Spleen (tissue), 11 donors: ENCODE data around the gene KCNQ1. TPM values are rescaled to one million over a fixed set of nuclear protein-coding genes. Genes with fewer than 3 reads are reported as not detected.

Source experiments
- DNase-seq: peaks from one replicate; pipeline ENCODE4 v3.0.0-alpha.2; 2020
- H3K27ac ChIP-seq, 8 donors: fragments of 200-600 bp; sonication (generic) in 7 of 8; 1 replicate in 4 of 8; 2 replicates in 4 of 8; pipeline versions ENCODE4 v1.5.0 to v1.8.0; 2016 to 2021; ENCODE audit warnings: inconsistent platforms in 4 of 8, mild to moderate bottlenecking in 4 of 8, moderate library complexity in 1 of 8
- H3K27me3 ChIP-seq, 7 donors: fragments of 200-600 bp; sonication (generic) in 6 of 7; replicated peaks in 1 of 7; 1 replicate in 4 of 7; 2 replicates in 3 of 7; pipeline versions ENCODE4 v1.5.0 to v1.8.0; 2016 to 2021; ENCODE audit warnings: inconsistent platforms in 3 of 7, mild to moderate bottlenecking in 1 of 7
- H3K36me3 ChIP-seq, 6 donors: fragments of 200-600 bp; sonication (generic) in 5 of 6; 1 replicate in 4 of 6; 2 replicates in 2 of 6; pipeline versions ENCODE4 v1.5.0 to v1.8.0; 2016 to 2021; ENCODE audit warnings: inconsistent platforms in 2 of 6
- H3K4me1 ChIP-seq, 6 donors: fragments of 200-600 bp; sonication (generic) in 5 of 6; 1 replicate in 3 of 6; 2 replicates in 3 of 6; pipeline versions ENCODE4 v1.5.0 to v1.8.0; 2016 to 2021; ENCODE audit warnings: inconsistent platforms in 3 of 6
- H3K4me3 ChIP-seq, 8 donors: fragments of 200-600 bp; sonication (generic) in 7 of 8; 1 replicate in 4 of 8; 2 replicates in 4 of 8; pipeline versions ENCODE4 v1.5.0 to v1.8.0; 2016 to 2021; ENCODE audit warnings: inconsistent platforms in 4 of 8, mild to moderate bottlenecking in 4 of 8, moderate library complexity in 2 of 8
- H3K9me3 ChIP-seq, 8 donors: fragments of 200-600 bp; sonication (generic) in 7 of 8; 1 replicate in 4 of 8; 2 replicates in 4 of 8; pipeline versions ENCODE4 v1.5.0 to v1.8.0; 2016 to 2021; ENCODE audit warnings: inconsistent platforms in 4 of 8
- POLR2A ChIP-seq, 3 donors: fragments of 450-650 bp; IDR thresholded peaks; one replicate each; pipeline ENCODE4 v1.5.1; 2017; ENCODE audit warnings: antibody characterized with exemption in 3 of 3, mild to moderate bottlenecking in 1 of 3
- POLR2AphosphoS5 ChIP-seq, 3 donors: sonication (generic); formaldehyde crosslinking; IDR thresholded peaks; one replicate each; pipeline ENCODE4 v1.5.1; 2017; ENCODE audit warnings: antibody characterized with exemption in 3 of 3
- WGBS, 5 donors: extraction: QIAGEN DNeasy Blood & Tissue Kit in 3 of 5; methylation state at CpG; one replicate each; pipeline versions ENCODE4 v1.1.5 to v1.1.7; 2013 to 2018; 5-methylcytosine and 5-hydroxymethylcytosine counted together
- intact Hi-C: fragments of 100-400 bp; cut with DNase I; formaldehyde crosslinking; loops from one replicate; pipeline ENCODE4 v1.15.0; 2023; ENCODE audit warnings: low total_unique reads
- polyA plus RNA-seq, 3 donors: library from polyadenylated mRNA; stranded (reverse); fragments of 200-250 nt; gene quantifications; one replicate each; pipeline ENCODE4 v1.2.1, GENCODE V29; 2013
- total RNA-seq, 7 donors: library from RNA; depleted of rRNA in 3 of 7; stranded (reverse); fragments of >200 nt in 3 of 7; fragmentation: NEBNext Ultra II Directional in 4 of 7; extraction: Animal tissue kit (Norgen Biotek cat#: 25700) in 4 of 7; gene quantifications; one replicate each; pipeline versions ENCODE4 v1.1.0 to v1.2.1, GENCODE V29; 2016 to 2021
- TF ChIP-seq, protein P1 (sequence below), 11 experiments: fragments of 200-600 bp in 7 of 11; fragments of 450-650 bp in 4 of 11; sonication (generic) in 4 of 11; IDR thresholded peaks in 8 of 11; conservative IDR thresholded peaks in 3 of 11; 1 replicate in 7 of 11; 2 replicates in 4 of 11; pipeline versions ENCODE4 v1.4.0 to v1.8.0; 2016 to 2021; ENCODE audit warnings: antibody characterized with exemption in 11 of 11, inconsistent platforms in 4 of 11, mild to moderate bottlenecking in 1 of 11
- donor health status: healthy with polysubstance abuse.
- donor health status: DM: no; HTN: no; CAD: no; lungs with moderate emphysema.
- donor health status: DM: no; HTN: no; CAD: no.
- donor health status: Bipolar disorder and iron deficiency.
- donor health status: healthy.
- donor health status: DM: no; HTN: no; CAD: no.
- donor health status: DM: yes; HTN: yes; CAD: no.

Gene KCNQ1
- total and polyA plus RNA-seq, 10 donors: 3.3 to 21.6 (median 13.5) TPM

DNA sequence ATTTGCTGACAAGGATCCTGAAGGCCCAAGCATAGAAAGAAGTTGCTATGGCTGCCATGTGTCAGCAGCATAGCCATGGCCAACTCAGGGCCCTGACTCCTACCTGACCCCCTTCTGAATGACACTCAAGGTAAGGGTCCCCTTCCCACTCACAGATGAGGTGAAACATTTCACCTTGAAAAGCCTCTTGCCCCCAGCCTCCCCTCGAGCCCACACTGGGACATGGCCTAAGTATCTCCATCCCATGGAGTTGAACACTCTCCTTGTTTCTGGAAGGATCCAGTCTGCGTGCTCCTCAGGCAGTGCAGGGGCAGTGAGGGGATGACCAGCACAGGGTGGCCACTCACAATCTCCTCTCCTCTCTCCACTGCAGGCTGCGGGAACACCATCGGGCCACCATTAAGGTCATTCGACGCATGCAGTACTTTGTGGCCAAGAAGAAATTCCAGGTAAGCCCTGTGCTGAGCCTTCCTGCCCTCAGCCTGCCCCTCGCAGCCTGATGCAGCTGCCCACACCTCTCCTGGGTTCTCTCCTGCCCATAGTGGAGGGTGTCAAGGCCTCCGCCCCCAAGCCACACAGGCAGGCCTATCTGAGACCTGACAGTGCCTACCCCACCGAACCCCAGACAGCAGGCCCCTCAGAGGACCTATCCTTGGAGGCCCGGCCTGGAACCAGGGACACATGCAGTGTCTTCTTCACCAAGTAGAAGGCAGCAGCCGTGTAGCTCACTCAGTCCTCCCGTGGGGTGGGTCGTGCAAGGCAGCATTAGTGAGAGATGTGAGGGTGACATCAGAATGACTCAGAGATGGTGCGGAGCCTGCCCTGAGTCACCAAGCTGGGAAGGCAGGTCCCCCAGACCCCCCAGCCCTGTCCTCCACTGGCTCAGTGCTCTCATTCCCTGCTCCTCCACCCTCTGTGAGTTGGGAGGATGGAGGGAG, 323.9 kb downstream of the KCNQ1 start:
- no peaks in the 10 kb centered on the region for H3K9me3 ChIP-seq
- TF ChIP-seq, protein P1, sequence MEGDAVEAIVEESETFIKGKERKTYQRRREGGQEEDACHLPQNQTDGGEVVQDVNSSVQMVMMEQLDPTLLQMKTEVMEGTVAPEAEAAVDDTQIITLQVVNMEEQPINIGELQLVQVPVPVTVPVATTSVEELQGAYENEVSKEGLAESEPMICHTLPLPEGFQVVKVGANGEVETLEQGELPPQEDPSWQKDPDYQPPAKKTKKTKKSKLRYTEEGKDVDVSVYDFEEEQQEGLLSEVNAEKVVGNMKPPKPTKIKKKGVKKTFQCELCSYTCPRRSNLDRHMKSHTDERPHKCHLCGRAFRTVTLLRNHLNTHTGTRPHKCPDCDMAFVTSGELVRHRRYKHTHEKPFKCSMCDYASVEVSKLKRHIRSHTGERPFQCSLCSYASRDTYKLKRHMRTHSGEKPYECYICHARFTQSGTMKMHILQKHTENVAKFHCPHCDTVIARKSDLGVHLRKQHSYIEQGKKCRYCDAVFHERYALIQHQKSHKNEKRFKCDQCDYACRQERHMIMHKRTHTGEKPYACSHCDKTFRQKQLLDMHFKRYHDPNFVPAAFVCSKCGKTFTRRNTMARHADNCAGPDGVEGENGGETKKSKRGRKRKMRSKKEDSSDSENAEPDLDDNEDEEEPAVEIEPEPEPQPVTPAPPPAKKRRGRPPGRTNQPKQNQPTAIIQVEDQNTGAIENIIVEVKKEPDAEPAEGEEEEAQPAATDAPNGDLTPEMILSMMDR (IDR thresholded peaks at IDR 0.05 in 8 of 11, conservative IDR thresholded peaks at IDR 0.05 in 3 of 11): no peak
- no peak for TF ChIP-seq POLR2A (IDR thresholded peaks at IDR 0.05)
- TF ChIP-seq POLR2AphosphoS5 (IDR thresholded peaks at IDR 0.05): no peak
- WGBS, 5 donors: 84 to 93% (median 92%) methylated on average over 3 to 14 of the region's 14 CpGs
- peak; percentile 60 for DNase-seq
- H3K4me1 ChIP-seq: no peaks in the 10 kb centered on the region
- intact Hi-C loops: no loop called here
- H3K4me3 ChIP-seq: no peak overlapping the region
- no peaks in the 10 kb centered on the region for H3K27me3 ChIP-seq
- no peak overlapping the region for H3K27ac ChIP-seq
- peaks cover 0 to 40% (median 0%) of the 10 kb centered on the region in 6 donors for H3K36me3 ChIP-seq

DNA sequence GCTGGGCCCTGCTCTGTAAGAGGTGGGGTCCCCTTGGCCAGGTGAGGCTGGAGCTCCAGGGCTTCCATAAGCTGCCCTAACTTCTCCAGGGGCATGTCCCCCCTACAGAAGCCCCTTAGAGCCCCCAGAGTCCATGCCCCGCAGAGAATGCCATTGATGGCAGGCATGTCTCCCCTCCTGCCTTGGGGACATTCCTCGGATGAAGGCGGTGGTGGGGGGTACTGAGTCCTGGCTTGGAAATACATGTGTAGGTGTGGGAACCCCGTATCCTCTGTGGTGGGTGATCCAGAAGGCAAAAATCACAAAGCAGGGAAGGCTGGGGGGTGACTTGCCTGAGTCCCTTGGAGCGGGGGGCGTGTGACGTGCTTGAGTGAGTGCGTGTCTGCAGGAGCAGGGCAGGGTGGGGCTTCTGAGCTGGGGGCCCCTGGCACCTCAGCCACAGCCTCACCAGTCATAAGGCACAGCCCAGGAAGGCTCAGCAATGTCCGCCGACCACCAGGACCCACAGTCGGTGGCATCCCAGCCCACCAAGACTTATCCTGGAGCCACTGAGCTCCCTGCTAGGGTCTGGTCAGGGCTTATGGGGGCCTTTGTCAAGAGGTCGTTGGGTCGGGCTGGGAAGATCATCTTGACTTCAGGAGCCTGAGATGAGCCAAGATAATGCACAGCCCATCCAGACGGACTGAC, 324.7 kb downstream of the KCNQ1 start:
- Histone ChIP-seq H3K9me3 (no peaks in the 10 kb centered on the region), H3K27ac (no peak overlapping the region), H3K27me3 (no peaks in the 10 kb centered on the region), H3K36me3 (peaks cover 0 to 40% (median 0%) of the 10 kb centered on the region in 6 donors), H3K4me1 (no peaks in the 10 kb centered on the region), H3K4me3 (no peak overlapping the region)
- WGBS, 5 donors: 91 to 99% (median 94%) methylated on average over 9 to 14 of the region's 14 CpGs
- TF ChIP-seq POLR2A (IDR thresholded peaks at IDR 0.05): no peak
- TF ChIP-seq, protein P1 (IDR thresholded peaks at IDR 0.05 in 8 of 11, conservative IDR thresholded peaks at IDR 0.05 in 3 of 11): no peak
- TF ChIP-seq POLR2AphosphoS5 (IDR thresholded peaks at IDR 0.05): no peak
- intact Hi-C loops: no loop called here
- DNase-seq: peak; percentile 41

DNA sequence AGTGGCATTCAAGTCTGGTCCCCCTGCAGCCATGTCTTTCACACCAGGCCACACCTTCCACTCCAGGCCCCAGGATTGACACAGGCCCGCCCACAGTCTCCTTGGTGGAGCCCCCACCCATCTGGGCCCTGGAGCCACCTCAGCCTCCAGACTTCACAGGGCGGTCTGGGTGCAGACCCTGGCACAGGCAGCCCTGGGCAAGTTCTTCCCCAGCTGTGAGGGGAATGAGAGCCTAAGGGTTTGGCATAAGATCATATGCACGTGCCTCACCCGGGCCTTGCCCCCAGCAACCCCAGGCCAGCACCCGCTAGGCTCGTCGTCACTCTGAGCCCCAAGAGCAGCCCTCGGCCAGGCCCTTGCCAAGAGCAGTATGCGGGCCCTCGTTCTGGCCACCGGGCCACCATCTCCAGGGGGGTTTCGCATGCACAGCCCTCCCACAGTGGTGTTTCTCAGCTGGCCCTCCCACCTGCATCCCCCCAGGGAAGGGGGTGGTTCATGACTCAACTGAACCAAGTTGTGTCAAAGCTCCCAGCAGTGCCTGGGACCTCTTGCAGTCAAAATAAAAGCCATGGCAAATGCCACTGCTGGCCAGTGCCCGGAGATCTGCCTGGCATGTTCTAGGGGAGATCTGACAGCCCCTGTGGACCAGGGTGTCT, 325.4 kb downstream of the KCNQ1 start:
- intact Hi-C loops: no loop called here
- peak; percentile 49 for DNase-seq

More for the DNA sequence above, 325.4 kb downstream of the KCNQ1 start:
- WGBS, 5 donors: 84 to 99% (median 92%) methylated on average over 10 to 13 of the region's 13 CpGs; no CpG with 5 or more reads in 1 of the 5 donors
- TF ChIP-seq POLR2A (IDR thresholded peaks at IDR 0.05) (no peak), POLR2AphosphoS5 (IDR thresholded peaks at IDR 0.05) (no peak)
- TF ChIP-seq, protein P1 (IDR thresholded peaks at IDR 0.05 in 8 of 11, conservative IDR thresholded peaks at IDR 0.05 in 3 of 11): no peak
- Histone ChIP-seq H3K4me3 (no peak overlapping the region), H3K9me3 (no peaks in the 10 kb centered on the region), H3K36me3 (peaks cover 0 to 40% (median 0%) of the 10 kb centered on the region in 6 donors), H3K27ac (no peak overlapping the region), H3K27me3 (no peaks in the 10 kb centered on the region), H3K4me1 (no peaks in the 10 kb centered on the region)
